NB4 (cell line): ENCODE measurements around the gene PDE4B.
"Not testable (repeated sequence)": the region's sequence is repeated elsewhere in the genome, so short reads cannot be mapped to it uniquely, and the experiment has no call there.

Experiments used
- DNase-seq: peaks from one replicate; pipeline ENCODE4 v3.0.0; 2010; ENCODE audit warnings: low read depth
- H3K4me3 ChIP-seq: one replicate; pipeline ENCODE4 v1.5.1; 2011; ENCODE audit warnings: mild to moderate bottlenecking, low read depth, low read length, moderate library complexity
- MYC ChIP-seq: IDR thresholded peaks from 2 replicates; pipeline ENCODE4 v1.6.1; 2011; ENCODE audit warnings: low read depth, low read length
- POLR2A ChIP-seq: IDR thresholded peaks from 2 replicates; pipeline ENCODE4 v1.6.1; 2011; ENCODE audit warnings: mild to moderate bottlenecking; ENCODE audit not compliant: insufficient read length; ENCODE audit errors: extremely low read depth
- TF ChIP-seq, protein P1 (sequence below): IDR thresholded peaks from 2 replicates; pipeline ENCODE4 v1.6.1; 2011; ENCODE audit warnings: low read depth, low read length
- TF ChIP-seq, protein P2 (sequence below): IDR thresholded peaks from one replicate; pipeline ENCODE4 v1.5.1; 2012; ENCODE audit warnings: low read depth, low read length

Gene PDE4B

DNA sequence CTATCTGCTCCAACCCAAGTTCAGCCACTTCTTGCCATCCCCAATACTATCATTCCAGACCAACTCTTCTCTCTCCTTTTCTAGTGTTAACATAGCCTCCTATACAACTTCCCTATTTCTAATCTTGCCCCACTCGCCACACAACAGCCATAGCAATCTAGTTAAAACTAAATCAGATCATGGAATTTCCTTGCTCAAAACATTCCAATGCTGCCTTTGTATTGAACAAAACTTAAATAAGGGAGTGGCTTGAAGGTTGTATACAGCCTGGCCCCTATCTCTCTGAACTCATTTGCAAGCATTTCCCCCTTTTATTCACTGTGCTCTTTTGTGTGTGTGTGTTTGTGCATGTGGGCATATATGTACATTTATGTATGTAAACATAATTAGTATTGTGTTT lies 623.2 kb downstream of the PDE4B start:
- H3K4me3 ChIP-seq, result no peak overlapping the region
- TF ChIP-seq, protein P1, sequence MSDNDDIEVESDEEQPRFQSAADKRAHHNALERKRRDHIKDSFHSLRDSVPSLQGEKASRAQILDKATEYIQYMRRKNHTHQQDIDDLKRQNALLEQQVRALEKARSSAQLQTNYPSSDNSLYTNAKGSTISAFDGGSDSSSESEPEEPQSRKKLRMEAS, result no peak
- TF ChIP-seq POLR2A (no peak), MYC (no peak)
- TF ChIP-seq, protein P2, sequence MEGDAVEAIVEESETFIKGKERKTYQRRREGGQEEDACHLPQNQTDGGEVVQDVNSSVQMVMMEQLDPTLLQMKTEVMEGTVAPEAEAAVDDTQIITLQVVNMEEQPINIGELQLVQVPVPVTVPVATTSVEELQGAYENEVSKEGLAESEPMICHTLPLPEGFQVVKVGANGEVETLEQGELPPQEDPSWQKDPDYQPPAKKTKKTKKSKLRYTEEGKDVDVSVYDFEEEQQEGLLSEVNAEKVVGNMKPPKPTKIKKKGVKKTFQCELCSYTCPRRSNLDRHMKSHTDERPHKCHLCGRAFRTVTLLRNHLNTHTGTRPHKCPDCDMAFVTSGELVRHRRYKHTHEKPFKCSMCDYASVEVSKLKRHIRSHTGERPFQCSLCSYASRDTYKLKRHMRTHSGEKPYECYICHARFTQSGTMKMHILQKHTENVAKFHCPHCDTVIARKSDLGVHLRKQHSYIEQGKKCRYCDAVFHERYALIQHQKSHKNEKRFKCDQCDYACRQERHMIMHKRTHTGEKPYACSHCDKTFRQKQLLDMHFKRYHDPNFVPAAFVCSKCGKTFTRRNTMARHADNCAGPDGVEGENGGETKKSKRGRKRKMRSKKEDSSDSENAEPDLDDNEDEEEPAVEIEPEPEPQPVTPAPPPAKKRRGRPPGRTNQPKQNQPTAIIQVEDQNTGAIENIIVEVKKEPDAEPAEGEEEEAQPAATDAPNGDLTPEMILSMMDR, result no peak
- DNase-seq, result peak; percentile 63

DNA sequence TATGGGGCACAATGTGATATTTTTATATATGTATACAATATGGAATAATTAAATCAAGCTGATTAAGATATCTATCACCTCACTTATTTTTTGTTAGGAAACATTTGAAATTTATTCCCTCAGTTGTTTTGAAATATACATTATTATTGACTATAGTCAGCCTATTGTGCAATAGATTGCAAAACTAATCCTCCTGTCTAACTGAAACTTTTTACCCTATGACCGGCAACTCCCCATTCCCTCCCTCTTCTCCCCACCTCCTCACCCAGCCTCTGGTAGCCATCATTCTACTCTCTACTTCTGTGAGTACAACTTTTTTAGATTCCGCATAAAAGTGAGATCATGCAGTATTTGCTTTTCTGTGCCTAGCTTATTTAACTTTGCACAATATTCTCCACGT lies 623.6 kb downstream of the PDE4B start:
- H3K4me3 ChIP-seq, result no peak overlapping the region
- peak; percentile 84 for DNase-seq
- TF ChIP-seq MYC, result no peak
- TF ChIP-seq POLR2A, result no peak
- TF ChIP-seq, protein P2, result no peak
- TF ChIP-seq, protein P1, result no peak

- DNase-seq, result no peak
- TF ChIP-seq, protein P2, result no peak
- TF ChIP-seq, protein P1, result no peak
- TF ChIP-seq MYC, result no peak
- TF ChIP-seq POLR2A, result no peak
Measured at GRCh38 chr1:66418021-66418420, 625.3 kb downstream of the PDE4B start.

DNA sequence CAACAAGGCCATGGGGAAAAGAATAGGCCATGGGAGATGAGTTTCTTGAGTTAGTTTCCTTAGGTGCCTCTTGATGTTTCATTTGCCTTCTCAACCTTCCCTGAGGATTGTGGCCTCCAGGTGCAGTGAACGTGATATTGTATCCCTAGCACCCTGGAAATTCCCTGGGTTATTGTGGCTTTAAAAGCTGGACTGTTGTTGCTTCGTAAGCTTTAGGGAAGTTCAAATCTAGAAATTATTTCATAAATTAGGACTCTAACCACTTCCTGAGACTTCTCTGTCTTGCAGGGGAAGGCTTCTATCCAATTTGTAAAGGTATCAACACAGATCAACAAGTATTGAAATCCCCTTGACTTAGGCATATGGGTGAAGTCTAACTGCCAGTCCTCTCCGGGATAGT lies 627.5 kb downstream of the PDE4B start:
- not testable (repeated sequence) for DNase-seq, H3K4me3 ChIP-seq

More at GRCh38 chr1:66418021-66418420, 625.3 kb downstream of the PDE4B start:
- H3K4me3 ChIP-seq, result no peak overlapping the region

- not testable (repeated sequence) for DNase-seq, H3K4me3 ChIP-seq
Measured at GRCh38 chr1:66420906-66421305, 628.2 kb downstream of the PDE4B start.

DNA sequence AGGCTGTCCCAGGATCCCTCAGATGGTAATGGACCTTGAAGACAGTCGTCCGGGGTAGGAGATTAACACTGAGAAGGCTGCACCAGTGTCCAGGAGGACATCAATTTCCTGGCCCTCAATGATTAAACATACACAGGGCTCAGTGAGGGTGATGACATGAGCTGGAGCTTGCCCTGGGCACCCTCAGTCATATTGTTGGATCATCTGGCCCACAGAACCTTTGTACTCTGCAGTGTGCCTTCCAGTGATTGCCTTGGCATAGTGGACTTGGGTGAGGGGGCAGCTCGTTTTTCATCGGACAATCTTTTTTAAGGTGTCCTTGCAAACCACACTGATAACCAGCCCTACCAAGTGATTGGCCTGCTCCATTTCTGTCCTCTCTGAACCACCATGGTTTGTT lies 630.1 kb downstream of the PDE4B start:
- TF ChIP-seq, protein P1, result no peak
- TF ChIP-seq POLR2A (no peak), MYC (no peak)
- TF ChIP-seq, protein P2, result no peak
- H3K4me3 ChIP-seq, result no peak overlapping the region
- no peak for DNase-seq
